K562 (cell line): ENCODE data around the gene POLD4. TPM values are rescaled to one million over a fixed set of nuclear protein-coding genes. Genes with fewer than 3 reads are reported as not detected.

Experiments
- BDP1 ChIP-seq: IDR thresholded peaks from 3 replicates; pipeline ENCODE4 v1.6.1; 2011; ENCODE audit not compliant: insufficient read length, insufficient read depth
- DACH1 ChIP-seq: fragments of 450-650 bp; IDR thresholded peaks from 2 replicates; pipeline ENCODE4 v1.6.1; 2018; ENCODE audit not compliant: partially characterized antibody
- HDAC6 ChIP-seq: IDR thresholded peaks from 2 replicates; pipeline ENCODE4 v1.6.1; 2012; ENCODE audit warnings: low read depth, mild to moderate bottlenecking, control low read depth, inconsistent platforms, low read length, moderate library complexity
- KAT7 ChIP-seq: sonication (generic); formaldehyde crosslinking; IDR thresholded peaks from 2 replicates; pipeline ENCODE4 v1.8.0; 2022; ENCODE audit warnings: missing genetic modification reagents, mild to moderate bottlenecking, borderline replicate concordance
- KLF1 ChIP-seq: fragments of 450-650 bp; IDR thresholded peaks from 2 replicates; pipeline ENCODE4 v1.6.1; 2016; ENCODE audit warnings: missing genetic modification characterization, missing compliant biosample characterization
- LARP7 ChIP-seq: fragments of 450-650 bp; IDR thresholded peaks from 2 replicates; pipeline ENCODE4 v1.6.1; 2016
- MCM3 ChIP-seq: fragments of 450-650 bp; IDR thresholded peaks from 2 replicates; pipeline ENCODE4 v1.6.1; 2016
- NFATC3 ChIP-seq: fragments of 450-650 bp; IDR thresholded peaks from 2 replicates; pipeline ENCODE4 v1.6.1; 2017; ENCODE audit warnings: mild to moderate bottlenecking
- NR4A1 ChIP-seq, 2 experiments: fragments of 250-450 bp in 1 of 2; fragments of 450-650 bp in 1 of 2; sonication (Bioruptor Pico) in 1 of 2; IDR thresholded peaks; 2 replicates each; pipeline versions ENCODE4 v1.4.0 to v1.6.1; 2016 to 2020; ENCODE audit warnings: mild to moderate bottlenecking in 2 of 2, missing compliant biosample characterization in 1 of 2, missing genetic modification characterization in 1 of 2, moderate library complexity in 1 of 2
- POLR2H ChIP-seq: IDR thresholded peaks from 2 replicates; pipeline ENCODE4 v1.6.1; 2016; ENCODE audit warnings: missing genetic modification characterization, low read depth, mild to moderate bottlenecking, control low read depth, missing compliant biosample characterization, moderate library complexity
- RBM39 ChIP-seq: fragments of 200-400 bp; formaldehyde crosslinking; optimal IDR thresholded peaks from 2 replicates; pipeline ENCODE3; 2018; ENCODE audit warnings: low read depth, low read length
- RHOXF2B ChIP-seq: fragments of 250-450 bp; sonication (Bioruptor Pico); conservative IDR thresholded peaks from 2 replicates; pipeline ENCODE4 v1.5.1; 2021
- TEAD1 ChIP-seq, 2 experiments: fragments of 450-650 bp in 1 of 2; sonication (generic) in 1 of 2; formaldehyde crosslinking; IDR thresholded peaks; 2 replicates each; pipeline versions ENCODE4 v1.4.0 to v1.8.0; 2020 to 2022; ENCODE audit warnings: mild to moderate bottlenecking in 2 of 2, missing genetic modification reagents in 1 of 2
- ZBTB7A ChIP-seq: IDR thresholded peaks from 2 replicates; pipeline ENCODE4 v1.6.1; 2011; ENCODE audit warnings: low read depth, mild to moderate bottlenecking, low read length, moderate library complexity, borderline replicate concordance; ENCODE audit not compliant: control insufficient read depth
- polyA plus RNA-seq, 8 experiments: library from polyadenylated mRNA; depleted of rRNA in 4 of 8; stranded (reverse) in 5 of 8; unstranded in 3 of 8; fragments of >200 nt; fragmentation: Nextera tagmentation in 2 of 8; fragmentation: Illumina TruSeq in 1 of 8; extraction: Ambion mirVana in 2 of 8; extraction: Trizol in 1 of 8; gene quantifications; 2 replicates each; pipeline versions ENCODE4 v1.2.1 to v1.2.3, GENCODE V29; 2011 to 2014; ENCODE audit warnings: inconsistent platforms in 1 of 8, missing spikeins in 1 of 8
- total RNA-seq, 7 experiments: library from RNA; depleted of rRNA in 6 of 7; stranded (reverse); fragments of >200 nt in 6 of 7; fragmentation: Illumina TruSeq in 2 of 7; extraction: Trizol in 2 of 7; gene quantifications; 2 replicates each; pipeline versions ENCODE4 v1.2.1 to v1.2.3, GENCODE V29; 2011 to 2021; ENCODE audit warnings: low replicate concordance in 1 of 7
- TF ChIP-seq, protein P1 (sequence below), 2 experiments: fragments of 450-650 bp in 1 of 2; sonication (generic) in 1 of 2; formaldehyde crosslinking in 1 of 2; IDR thresholded peaks in 1 of 2; conservative IDR thresholded peaks in 1 of 2; 2 replicates each; pipeline versions ENCODE4 v1.6.1 to v1.8.1; 2016 to 2023; ENCODE audit warnings: mild to moderate bottlenecking in 2 of 2, moderate library complexity in 2 of 2, inconsistent platforms in 1 of 2, missing genetic modification reagents in 1 of 2
- TF ChIP-seq, protein P2 (sequence below), 3 experiments: IDR thresholded peaks in 2 of 3; conservative IDR thresholded peaks in 1 of 3; 2 replicates each; pipeline ENCODE4 v1.5.1; 2011 to 2012; ENCODE audit warnings: low read length in 3 of 3, mild to moderate bottlenecking in 3 of 3, control low read depth in 2 of 3, improper control_type of control experiment in 1 of 3, inconsistent platforms in 1 of 3, low read depth in 1 of 3, mixed read lengths in 1 of 3, moderate library complexity in 1 of 3; ENCODE audit not compliant: insufficient read depth in 2 of 3
- TF ChIP-seq, protein P3 (sequence below): sonication (generic); formaldehyde crosslinking; IDR thresholded peaks from 2 replicates; pipeline ENCODE4 v1.8.0; 2022; ENCODE audit warnings: missing genetic modification reagents, mild to moderate bottlenecking, borderline replicate concordance
- TF ChIP-seq, protein P4 (sequence below): sonication (generic); formaldehyde crosslinking; IDR thresholded peaks from 2 replicates; pipeline ENCODE4 v1.8.0; 2022; ENCODE audit warnings: mild to moderate bottlenecking, missing genetic modification reagents
- TF ChIP-seq, protein P5 (sequence below): sonication (generic); formaldehyde crosslinking; IDR thresholded peaks from 2 replicates; pipeline ENCODE4 v1.8.0; 2022; ENCODE audit warnings: mild to moderate bottlenecking, low read depth, missing genetic modification reagents
- TF ChIP-seq, protein P6 (sequence below): fragments of 250-450 bp; sonication (Bioruptor Pico); IDR thresholded peaks from 2 replicates; pipeline ENCODE4 v1.8.0; 2021; ENCODE audit warnings: moderate library complexity, mild to moderate bottlenecking, inconsistent platforms

The POLD4 gene
- total and polyA plus RNA-seq, 9 of the 15 experiments (the other 6 are each of a cell fraction or from before 2014, with no cell fraction given), result 5.8 to 64.5 (median 18.3) TPM

DNA sequence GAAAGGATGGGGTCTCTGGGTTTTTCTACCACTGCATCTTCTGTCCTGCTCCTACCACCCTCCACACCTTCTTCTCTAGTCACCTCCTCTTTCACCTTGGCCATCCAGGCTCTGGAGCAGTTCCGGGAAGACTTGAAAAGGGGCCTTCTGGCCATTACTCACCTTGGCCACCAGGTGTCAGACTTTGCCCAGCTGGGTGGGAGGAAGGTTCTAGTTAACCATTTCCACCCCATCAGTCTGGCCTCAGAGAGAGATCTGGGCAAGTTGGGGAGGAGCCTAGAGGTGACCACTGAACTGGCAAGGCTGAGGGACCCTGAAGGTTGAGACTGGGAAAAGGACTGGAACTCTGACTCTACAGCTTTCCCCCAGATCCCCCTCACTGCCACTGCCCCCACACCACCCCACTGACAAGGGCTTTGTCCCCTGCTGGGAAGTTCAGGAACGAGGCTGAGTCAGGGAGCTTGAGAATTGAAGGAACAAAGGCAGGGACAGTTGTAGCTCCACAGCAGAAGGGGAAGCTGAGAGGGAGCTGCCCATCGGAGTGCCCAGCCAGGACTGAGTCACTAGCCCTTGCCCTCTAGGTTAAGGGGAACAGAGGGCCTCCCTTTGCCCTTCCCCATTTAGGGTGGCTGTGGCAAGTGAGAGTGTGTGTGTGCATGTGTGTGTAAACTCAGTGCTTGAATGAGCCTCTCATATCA, 3.7 kb upstream of the POLD4 start (continued):
- no peak for TF ChIP-seq LARP7
- no peak for TF ChIP-seq RHOXF2B (CRISPR knock-in tag)
- TF ChIP-seq POLR2H (tag), result no peak
- no peak for TF ChIP-seq KLF1
- TF ChIP-seq, protein P1, sequence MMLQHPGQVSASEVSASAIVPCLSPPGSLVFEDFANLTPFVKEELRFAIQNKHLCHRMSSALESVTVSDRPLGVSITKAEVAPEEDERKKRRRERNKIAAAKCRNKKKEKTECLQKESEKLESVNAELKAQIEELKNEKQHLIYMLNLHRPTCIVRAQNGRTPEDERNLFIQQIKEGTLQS (IDR thresholded peaks at IDR 0.05), result no peak
- TF ChIP-seq, protein P1 (CRISPR knock-in tag; conservative IDR thresholded peaks at IDR 0.05), result no peak
- 0 out of 2 replicates have a peak, but pooled peaks have one; percentile 29 for TF ChIP-seq KAT7
- no peak for TF ChIP-seq MCM3
- TF ChIP-seq RBM39, result peak; percentile 41
- no peak for TF ChIP-seq NR4A1 (CRISPR knock-in tag; IDR thresholded peaks at IDR 0.05)
- TF ChIP-seq NR4A1 (tag; IDR thresholded peaks at IDR 0.05), result no peak
- no peak for TF ChIP-seq NFATC3
- no peak for TF ChIP-seq TEAD1 (CRISPR knock-in tag; IDR thresholded peaks at IDR 0.05)
- TF ChIP-seq, protein P2, sequence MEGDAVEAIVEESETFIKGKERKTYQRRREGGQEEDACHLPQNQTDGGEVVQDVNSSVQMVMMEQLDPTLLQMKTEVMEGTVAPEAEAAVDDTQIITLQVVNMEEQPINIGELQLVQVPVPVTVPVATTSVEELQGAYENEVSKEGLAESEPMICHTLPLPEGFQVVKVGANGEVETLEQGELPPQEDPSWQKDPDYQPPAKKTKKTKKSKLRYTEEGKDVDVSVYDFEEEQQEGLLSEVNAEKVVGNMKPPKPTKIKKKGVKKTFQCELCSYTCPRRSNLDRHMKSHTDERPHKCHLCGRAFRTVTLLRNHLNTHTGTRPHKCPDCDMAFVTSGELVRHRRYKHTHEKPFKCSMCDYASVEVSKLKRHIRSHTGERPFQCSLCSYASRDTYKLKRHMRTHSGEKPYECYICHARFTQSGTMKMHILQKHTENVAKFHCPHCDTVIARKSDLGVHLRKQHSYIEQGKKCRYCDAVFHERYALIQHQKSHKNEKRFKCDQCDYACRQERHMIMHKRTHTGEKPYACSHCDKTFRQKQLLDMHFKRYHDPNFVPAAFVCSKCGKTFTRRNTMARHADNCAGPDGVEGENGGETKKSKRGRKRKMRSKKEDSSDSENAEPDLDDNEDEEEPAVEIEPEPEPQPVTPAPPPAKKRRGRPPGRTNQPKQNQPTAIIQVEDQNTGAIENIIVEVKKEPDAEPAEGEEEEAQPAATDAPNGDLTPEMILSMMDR (IDR thresholded peaks at IDR 0.05 in 2 of 3, conservative IDR thresholded peaks at IDR 0.05 in 1 of 3; ENCODE audit: insufficient read depth in 2 of 3, low read depth in 1 of 3, low read length in 3 of 3), result peak; percentile 92 to 98 (median 97)
- TF ChIP-seq DACH1, result peak; percentile 37
- TF ChIP-seq HDAC6, result no peak
- TF ChIP-seq, protein P3, sequence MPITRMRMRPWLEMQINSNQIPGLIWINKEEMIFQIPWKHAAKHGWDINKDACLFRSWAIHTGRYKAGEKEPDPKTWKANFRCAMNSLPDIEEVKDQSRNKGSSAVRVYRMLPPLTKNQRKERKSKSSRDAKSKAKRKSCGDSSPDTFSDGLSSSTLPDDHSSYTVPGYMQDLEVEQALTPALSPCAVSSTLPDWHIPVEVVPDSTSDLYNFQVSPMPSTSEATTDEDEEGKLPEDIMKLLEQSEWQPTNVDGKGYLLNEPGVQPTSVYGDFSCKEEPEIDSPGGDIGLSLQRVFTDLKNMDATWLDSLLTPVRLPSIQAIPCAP (CRISPR knock-in tag), result no peak
- no peak for TF ChIP-seq BDP1
- 0 out of 2 replicates have a peak, but pooled peaks have one; percentile 36 for TF ChIP-seq ZBTB7A
- TF ChIP-seq, protein P4, sequence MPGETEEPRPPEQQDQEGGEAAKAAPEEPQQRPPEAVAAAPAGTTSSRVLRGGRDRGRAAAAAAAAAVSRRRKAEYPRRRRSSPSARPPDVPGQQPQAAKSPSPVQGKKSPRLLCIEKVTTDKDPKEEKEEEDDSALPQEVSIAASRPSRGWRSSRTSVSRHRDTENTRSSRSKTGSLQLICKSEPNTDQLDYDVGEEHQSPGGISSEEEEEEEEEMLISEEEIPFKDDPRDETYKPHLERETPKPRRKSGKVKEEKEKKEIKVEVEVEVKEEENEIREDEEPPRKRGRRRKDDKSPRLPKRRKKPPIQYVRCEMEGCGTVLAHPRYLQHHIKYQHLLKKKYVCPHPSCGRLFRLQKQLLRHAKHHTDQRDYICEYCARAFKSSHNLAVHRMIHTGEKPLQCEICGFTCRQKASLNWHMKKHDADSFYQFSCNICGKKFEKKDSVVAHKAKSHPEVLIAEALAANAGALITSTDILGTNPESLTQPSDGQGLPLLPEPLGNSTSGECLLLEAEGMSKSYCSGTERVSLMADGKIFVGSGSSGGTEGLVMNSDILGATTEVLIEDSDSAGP, result no peak
- TF ChIP-seq, protein P5, sequence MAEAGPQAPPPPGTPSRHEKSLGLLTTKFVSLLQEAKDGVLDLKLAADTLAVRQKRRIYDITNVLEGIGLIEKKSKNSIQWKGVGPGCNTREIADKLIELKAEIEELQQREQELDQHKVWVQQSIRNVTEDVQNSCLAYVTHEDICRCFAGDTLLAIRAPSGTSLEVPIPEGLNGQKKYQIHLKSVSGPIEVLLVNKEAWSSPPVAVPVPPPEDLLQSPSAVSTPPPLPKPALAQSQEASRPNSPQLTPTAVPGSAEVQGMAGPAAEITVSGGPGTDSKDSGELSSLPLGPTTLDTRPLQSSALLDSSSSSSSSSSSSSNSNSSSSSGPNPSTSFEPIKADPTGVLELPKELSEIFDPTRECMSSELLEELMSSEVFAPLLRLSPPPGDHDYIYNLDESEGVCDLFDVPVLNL (CRISPR knock-in tag), result no peak
- TF ChIP-seq, protein P6, sequence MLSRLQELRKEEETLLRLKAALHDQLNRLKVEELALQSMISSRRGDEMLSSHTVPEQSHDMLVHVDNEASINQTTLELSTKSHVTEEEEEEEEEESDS (CRISPR knock-in tag), result no peak
